ENCODE results near the gene VAMP4.

DNA sequence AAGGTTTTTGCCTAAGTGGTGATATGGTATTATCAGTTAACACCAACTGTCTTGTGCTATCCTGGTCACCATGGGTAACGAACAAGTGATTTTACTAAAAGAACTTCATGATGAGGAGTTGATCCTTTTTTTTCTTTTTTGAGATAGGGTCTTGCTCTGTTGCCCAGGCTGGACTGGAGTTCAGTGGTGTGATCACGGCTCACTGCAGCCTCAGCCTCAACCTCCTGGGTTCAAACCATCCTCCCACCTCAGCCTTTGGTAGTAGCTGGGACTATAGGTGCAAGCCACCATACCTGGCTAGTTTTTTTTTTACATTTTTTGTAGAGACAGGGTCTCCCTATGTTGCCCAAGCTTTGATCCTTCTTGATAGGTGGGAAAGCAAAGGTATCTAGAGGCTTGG is 44.7 kb upstream of the VAMP4 start:
- no peak for TF ChIP-seq POLR2AphosphoS5 (IDR thresholded peaks at IDR 0.05; ENCODE audit: low read length)
- TF ChIP-seq, protein P1, sequence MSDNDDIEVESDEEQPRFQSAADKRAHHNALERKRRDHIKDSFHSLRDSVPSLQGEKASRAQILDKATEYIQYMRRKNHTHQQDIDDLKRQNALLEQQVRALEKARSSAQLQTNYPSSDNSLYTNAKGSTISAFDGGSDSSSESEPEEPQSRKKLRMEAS (IDR thresholded peaks at IDR 0.05; ENCODE audit: low read depth, low read length): no peak
- TF ChIP-seq, protein P2, sequence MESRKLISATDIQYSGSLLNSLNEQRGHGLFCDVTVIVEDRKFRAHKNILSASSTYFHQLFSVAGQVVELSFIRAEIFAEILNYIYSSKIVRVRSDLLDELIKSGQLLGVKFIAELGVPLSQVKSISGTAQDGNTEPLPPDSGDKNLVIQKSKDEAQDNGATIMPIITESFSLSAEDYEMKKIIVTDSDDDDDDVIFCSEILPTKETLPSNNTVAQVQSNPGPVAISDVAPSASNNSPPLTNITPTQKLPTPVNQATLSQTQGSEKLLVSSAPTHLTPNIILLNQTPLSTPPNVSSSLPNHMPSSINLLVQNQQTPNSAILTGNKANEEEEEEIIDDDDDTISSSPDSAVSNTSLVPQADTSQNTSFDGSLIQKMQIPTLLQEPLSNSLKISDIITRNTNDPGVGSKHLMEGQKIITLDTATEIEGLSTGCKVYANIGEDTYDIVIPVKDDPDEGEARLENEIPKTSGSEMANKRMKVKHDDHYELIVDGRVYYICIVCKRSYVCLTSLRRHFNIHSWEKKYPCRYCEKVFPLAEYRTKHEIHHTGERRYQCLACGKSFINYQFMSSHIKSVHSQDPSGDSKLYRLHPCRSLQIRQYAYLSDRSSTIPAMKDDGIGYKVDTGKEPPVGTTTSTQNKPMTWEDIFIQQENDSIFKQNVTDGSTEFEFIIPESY (IDR thresholded peaks at IDR 0.05): no peak
